Mesothelial cell of epicardium (in vitro differentiated cells): ENCODE data around the gene GPR137. TPM values are rescaled to one million over a fixed set of nuclear protein-coding genes. Genes with fewer than 3 reads are reported as not detected.

Experiments used
- DNase-seq, 2 experiments: peaks; one replicate each; pipeline ENCODE4 v3.0.0; 2021; ENCODE audit warnings: low spot score in 2 of 2; ENCODE audit not compliant: unreplicated experiment in 2 of 2
- H3K27ac Mint-ChIP-seq: 2 replicates; pipeline ENCODE4 v1.8.0; 2021; ENCODE audit warnings: mixed read lengths
- H3K27me3 Mint-ChIP-seq: 2 replicates; pipeline ENCODE4 v1.8.0; 2021; ENCODE audit warnings: low read depth, mixed read lengths
- H3K36me3 Mint-ChIP-seq: 2 replicates; pipeline ENCODE4 v1.8.0; 2021; ENCODE audit warnings: mixed read lengths
- H3K4me1 Mint-ChIP-seq: 2 replicates; pipeline ENCODE4 v1.8.0; 2021; ENCODE audit warnings: mixed read lengths
- H3K4me3 Mint-ChIP-seq: 2 replicates; pipeline ENCODE4 v1.8.0; 2021; ENCODE audit warnings: mild to moderate bottlenecking, moderate library complexity, mixed read lengths
- H3K9me3 Mint-ChIP-seq: 2 replicates; pipeline ENCODE4 v1.8.0; 2021; ENCODE audit warnings: mixed read lengths
- total RNA-seq: library from RNA; stranded (reverse); gene quantifications from 3 replicates; pipeline ENCODE4 v1.2.1, GENCODE V29; 2021
- TF ChIP-seq, protein P1 (sequence below): fragments of 200-600 bp; sonication (generic); IDR thresholded peaks from one replicate; pipeline ENCODE4 v1.5.0; 2021; ENCODE audit warnings: antibody characterized with exemption; ENCODE audit not compliant: unreplicated experiment

The GPR137 gene
- total RNA-seq, 1 donor from 2014 or later, result 43.8 TPM

GRCh38 chr11:64251016-64251752, 34.5 kb upstream of the GPR137 start, which contains the start of gene PLCB3:
Gene PLCB3, plus strand, starts transcription at chr11:64251530. Its CDS starts 120 bp downstream, at chr11:64251650.
- no peaks in the 10 kb centered on the region for H3K36me3 Mint-ChIP-seq
- H3K9me3 Mint-ChIP-seq, result no peaks in the 10 kb centered on the region
- peak within 1 kb of the TSS; percentile 73 for H3K27ac Mint-ChIP-seq
- H3K27me3 Mint-ChIP-seq, result no peaks in the 10 kb centered on the region
- TF ChIP-seq, protein P1, sequence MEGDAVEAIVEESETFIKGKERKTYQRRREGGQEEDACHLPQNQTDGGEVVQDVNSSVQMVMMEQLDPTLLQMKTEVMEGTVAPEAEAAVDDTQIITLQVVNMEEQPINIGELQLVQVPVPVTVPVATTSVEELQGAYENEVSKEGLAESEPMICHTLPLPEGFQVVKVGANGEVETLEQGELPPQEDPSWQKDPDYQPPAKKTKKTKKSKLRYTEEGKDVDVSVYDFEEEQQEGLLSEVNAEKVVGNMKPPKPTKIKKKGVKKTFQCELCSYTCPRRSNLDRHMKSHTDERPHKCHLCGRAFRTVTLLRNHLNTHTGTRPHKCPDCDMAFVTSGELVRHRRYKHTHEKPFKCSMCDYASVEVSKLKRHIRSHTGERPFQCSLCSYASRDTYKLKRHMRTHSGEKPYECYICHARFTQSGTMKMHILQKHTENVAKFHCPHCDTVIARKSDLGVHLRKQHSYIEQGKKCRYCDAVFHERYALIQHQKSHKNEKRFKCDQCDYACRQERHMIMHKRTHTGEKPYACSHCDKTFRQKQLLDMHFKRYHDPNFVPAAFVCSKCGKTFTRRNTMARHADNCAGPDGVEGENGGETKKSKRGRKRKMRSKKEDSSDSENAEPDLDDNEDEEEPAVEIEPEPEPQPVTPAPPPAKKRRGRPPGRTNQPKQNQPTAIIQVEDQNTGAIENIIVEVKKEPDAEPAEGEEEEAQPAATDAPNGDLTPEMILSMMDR, result peak; percentile 85
- DNase-seq, result peak in 1 of 2 experiments; percentile 77
- peak within 1 kb of the TSS; percentile 83 for H3K4me3 Mint-ChIP-seq
- H3K4me1 Mint-ChIP-seq, result peaks cover 16% of the 10 kb centered on the region

DNA sequence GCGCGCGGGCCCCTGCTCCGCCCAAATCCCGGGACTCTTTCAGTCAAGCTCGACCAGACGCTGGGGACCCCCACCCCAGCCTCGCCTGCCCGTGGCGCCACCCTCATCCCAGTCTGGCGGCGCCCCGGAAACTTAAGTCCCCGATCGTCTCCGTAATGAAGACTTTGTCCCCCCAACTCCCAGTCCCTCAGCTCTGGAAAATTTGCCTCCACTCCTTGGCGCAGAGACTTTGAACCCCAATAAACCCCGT, 34.0 kb upstream of the GPR137 start:
- peak overlapping the region; percentile 83 for H3K4me3 Mint-ChIP-seq
- no peak for DNase-seq
- H3K9me3 Mint-ChIP-seq, result no peaks in the 10 kb centered on the region
- no peaks in the 10 kb centered on the region for H3K27me3 Mint-ChIP-seq
- TF ChIP-seq, protein P1, result no peak
- no peaks in the 10 kb centered on the region for H3K36me3 Mint-ChIP-seq
- H3K4me1 Mint-ChIP-seq, result peaks cover 16% of the 10 kb centered on the region
- H3K27ac Mint-ChIP-seq, result peak overlapping the region; percentile 73

- no peaks in the 10 kb centered on the region for H3K27me3 Mint-ChIP-seq
- DNase-seq, result peak in 1 of 2 experiments; percentile 56
- no peaks in the 10 kb centered on the region for H3K9me3 Mint-ChIP-seq
- TF ChIP-seq, protein P1, result no peak
- H3K27ac Mint-ChIP-seq, result peak overlapping the region; percentile 73
- H3K36me3 Mint-ChIP-seq, result no peaks in the 10 kb centered on the region
- peak overlapping the region; percentile 83 for H3K4me3 Mint-ChIP-seq
- peaks cover 14% of the 10 kb centered on the region for H3K4me1 Mint-ChIP-seq
Measured at GRCh38 chr11:64252003-64252872, 33.4 kb upstream of the GPR137 start.

DNA sequence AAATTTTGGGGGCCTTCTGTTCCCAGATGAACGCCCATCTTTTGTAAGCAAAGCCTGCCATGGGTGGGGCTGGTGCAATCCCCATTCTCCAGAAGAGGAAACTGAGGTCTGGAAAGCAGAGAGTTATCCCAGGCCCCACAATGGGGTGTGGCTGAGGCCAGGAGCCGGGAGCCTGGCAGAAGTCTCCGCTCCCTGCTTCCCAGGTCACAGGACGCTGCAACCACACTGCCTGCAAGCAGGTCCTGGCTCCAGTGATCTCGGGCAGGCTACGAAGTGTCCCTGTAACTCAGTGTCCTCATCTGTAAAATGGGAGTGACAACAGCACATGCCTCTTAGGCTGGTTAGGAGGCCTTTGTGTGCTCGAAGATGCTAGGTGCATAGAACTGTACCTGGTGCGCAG, 32.6 kb upstream of the GPR137 start:
- Mint-ChIP-seq H3K4me1 (peaks cover 10% of the 10 kb centered on the region), H3K27ac (no peak overlapping the region)

GRCh38 chr11:64253481-64253880, 32.2 kb upstream of the GPR137 start:
- Mint-ChIP-seq H3K27ac (peak overlapping the region; percentile 1), H3K9me3 (no peaks in the 10 kb centered on the region), H3K36me3 (peaks cover 2% of the 10 kb centered on the region), H3K4me3 (peak overlapping the region; percentile 83), H3K27me3 (no peaks in the 10 kb centered on the region), H3K4me1 (peaks cover 10% of the 10 kb centered on the region)
- DNase-seq, result no peak
- TF ChIP-seq, protein P1, result no peak

More for the DNA sequence above, 32.6 kb upstream of the GPR137 start:
- peaks cover 1% of the 10 kb centered on the region for H3K36me3 Mint-ChIP-seq
- TF ChIP-seq, protein P1, result no peak
- DNase-seq, result no peak
- no peaks in the 10 kb centered on the region for H3K9me3 Mint-ChIP-seq
- H3K4me3 Mint-ChIP-seq, result peak overlapping the region; percentile 83
- no peaks in the 10 kb centered on the region for H3K27me3 Mint-ChIP-seq
